GM12878 (cell line): ENCODE measurements around the gene CTIF.

Experiments
- SKIL ChIP-seq: fragments of 450-650 bp; IDR thresholded peaks from 2 replicates; pipeline ENCODE4 v1.6.1; 2017; ENCODE audit warnings: mild to moderate bottlenecking, low read depth, inconsistent platforms; ENCODE audit not compliant: poor library complexity, severe bottlenecking
- TF ChIP-seq, protein P1 (sequence below), 3 experiments: IDR thresholded peaks in 2 of 3; conservative IDR thresholded peaks in 1 of 3; 2 replicates each; pipeline ENCODE4 v1.5.1; 2011; ENCODE audit warnings: low read depth in 3 of 3, low read length in 3 of 3, mild to moderate bottlenecking in 3 of 3, control low read depth in 2 of 3, moderate library complexity in 2 of 3, inconsistent platforms in 1 of 3, mixed read lengths in 1 of 3; ENCODE audit not compliant: control insufficient read depth in 2 of 3, insufficient read depth in 1 of 3; ENCODE audit errors: extremely low read depth in 1 of 3

DNA sequence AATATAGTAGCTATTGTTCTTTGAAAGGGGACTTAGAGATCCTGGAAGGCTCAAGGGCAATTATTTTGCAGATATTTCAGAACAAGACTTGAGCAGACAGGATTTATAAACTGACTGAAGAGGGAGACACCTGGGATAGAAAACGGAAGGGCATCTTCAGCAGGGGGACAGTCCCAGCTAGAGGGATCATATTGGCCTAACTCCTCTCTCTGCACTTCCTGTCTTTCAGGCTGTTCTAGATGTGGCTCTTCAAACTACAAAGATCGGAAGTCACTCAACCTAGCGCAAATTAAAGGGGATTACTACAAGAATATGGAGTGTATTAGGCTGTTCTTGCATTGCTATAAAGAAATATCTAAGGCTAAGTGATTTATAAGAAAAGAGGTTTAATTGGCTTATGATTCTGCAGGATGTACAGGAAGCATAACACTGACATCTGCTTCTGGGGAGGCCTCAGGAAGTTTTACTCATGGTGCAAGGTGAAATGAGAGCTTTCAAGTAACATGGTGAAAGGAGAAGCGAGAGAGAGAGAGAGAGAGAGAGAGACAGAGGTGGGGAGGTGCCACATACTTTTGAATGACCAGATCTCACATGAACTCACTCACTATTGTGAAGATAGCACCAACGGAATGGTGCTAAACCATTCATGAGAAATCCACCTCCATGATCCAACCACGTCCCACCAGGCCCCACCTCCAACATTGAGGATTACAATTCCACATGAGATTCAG lies 5.3 kb upstream of the CTIF start:
- TF ChIP-seq, protein P1, sequence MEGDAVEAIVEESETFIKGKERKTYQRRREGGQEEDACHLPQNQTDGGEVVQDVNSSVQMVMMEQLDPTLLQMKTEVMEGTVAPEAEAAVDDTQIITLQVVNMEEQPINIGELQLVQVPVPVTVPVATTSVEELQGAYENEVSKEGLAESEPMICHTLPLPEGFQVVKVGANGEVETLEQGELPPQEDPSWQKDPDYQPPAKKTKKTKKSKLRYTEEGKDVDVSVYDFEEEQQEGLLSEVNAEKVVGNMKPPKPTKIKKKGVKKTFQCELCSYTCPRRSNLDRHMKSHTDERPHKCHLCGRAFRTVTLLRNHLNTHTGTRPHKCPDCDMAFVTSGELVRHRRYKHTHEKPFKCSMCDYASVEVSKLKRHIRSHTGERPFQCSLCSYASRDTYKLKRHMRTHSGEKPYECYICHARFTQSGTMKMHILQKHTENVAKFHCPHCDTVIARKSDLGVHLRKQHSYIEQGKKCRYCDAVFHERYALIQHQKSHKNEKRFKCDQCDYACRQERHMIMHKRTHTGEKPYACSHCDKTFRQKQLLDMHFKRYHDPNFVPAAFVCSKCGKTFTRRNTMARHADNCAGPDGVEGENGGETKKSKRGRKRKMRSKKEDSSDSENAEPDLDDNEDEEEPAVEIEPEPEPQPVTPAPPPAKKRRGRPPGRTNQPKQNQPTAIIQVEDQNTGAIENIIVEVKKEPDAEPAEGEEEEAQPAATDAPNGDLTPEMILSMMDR (IDR thresholded peaks at IDR 0.05 in 2 of 3, conservative IDR thresholded peaks at IDR 0.05 in 1 of 3; ENCODE audit: control insufficient read depth in 2 of 3, extremely low read depth in 1 of 3, insufficient read depth in 1 of 3, low read depth in 3 of 3, low read length in 3 of 3), result no peak
- no peak for TF ChIP-seq SKIL
